Activated CD8-positive, alpha-beta memory T cell treated with anti-CD3 and anti-CD28 coated beads, Interleukin-2, amount 50 U/mL, for 24 hours (primary cell): ENCODE results near the gene LEFTY2.
"Not testable (repeated sequence)": the region's sequence is repeated elsewhere in the genome, so short reads cannot be mapped to it uniquely, and the experiment has no call there.

ENCODE experiments used
- DNase-seq: peaks from one replicate; pipeline ENCODE4 v3.0.0-alpha.2; 2020; ENCODE audit errors: extremely low read depth

Gene LEFTY2

GRCh38 chr1:225941187-225941941 lies at the start of gene LEFTY2:
TSS of gene LEFTY2 (minus strand) at chr1:225941220. CDS start at chr1:225941140, 80 bp downstream.
- DNase-seq = no peak

- DNase-seq = no peak
Observed at GRCh38 chr1:225987491-225988316, 46.7 kb upstream of the LEFTY2 start.

DNA sequence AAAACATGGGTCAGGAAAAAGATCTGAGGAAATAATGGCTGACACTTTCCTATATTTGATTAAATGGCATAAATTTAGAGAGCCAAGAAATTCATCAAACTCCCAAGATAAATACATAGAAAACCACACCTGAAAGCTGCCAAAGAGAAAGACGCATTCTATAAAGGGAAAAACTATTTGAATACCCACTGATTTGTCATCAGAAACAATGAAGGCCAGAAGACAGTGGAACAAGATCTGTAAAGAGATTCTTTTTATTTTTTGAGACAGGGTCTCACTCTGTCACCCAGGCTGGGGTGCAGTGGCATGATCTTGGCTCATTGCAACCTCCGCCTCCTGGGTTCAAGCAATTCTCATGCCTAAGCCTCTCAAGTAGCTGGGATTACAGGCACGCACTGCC lies 40.7 kb upstream of the LEFTY2 start:
- no peak for DNase-seq

DNA sequence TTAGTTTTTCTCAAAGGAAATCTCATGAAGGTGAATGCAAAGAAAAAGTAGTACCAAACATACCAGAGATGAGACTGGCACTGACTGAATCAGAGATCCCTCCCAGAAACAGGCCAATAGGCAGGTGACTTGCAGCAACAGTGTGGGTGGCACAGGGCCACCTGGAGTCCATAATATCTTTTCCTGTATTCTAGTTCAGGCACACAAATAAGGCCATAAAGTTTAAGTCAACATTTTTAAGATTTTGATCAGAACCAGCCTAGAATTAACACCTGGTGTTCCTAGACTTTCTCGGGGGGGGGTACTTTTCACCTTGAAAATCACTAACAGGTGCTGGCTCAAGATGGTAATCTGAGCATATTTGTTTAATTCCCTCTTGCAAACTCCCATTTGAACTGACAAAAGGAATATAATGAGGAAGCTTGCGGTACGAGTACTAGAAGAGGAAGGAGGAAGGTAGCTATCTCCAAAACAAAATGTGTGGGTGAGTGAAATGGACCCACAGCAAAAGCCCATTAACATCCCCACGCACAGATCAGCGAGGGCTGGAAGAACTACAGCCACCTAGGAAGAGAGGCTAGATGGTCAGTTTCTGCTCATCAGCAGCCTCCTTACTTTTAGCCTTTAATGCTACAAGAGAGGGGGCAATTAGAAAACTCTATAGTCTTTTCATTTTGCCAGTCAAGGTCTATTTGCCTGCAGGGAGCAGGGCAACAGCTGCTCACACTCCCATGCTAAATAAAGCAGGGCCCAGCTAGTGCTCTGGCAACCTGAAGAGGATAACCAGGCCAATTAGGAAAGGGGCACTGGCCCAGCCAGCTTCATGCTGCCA lies 39.2 kb upstream of the LEFTY2 start:
- DNase-seq = no peak

DNA sequence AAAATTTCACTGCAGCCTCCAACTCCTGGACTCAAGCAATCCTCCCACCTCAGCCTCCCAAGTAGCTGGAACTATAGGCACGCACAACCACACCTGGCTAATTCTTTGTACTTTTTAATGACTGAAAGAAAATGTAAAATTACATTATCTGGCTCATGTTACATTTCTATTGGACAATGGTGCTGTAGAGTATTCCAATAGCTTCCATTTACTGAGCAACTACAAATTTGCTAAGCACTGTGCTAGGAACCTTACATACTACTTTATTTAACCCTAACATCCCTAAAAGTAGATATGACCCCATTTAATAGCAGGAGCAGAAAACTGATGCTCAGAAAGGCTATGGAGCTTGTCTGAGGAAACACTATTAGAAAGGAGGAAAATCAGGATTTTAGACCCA lies 38.4 kb upstream of the LEFTY2 start:
- DNase-seq = no peak

DNA sequence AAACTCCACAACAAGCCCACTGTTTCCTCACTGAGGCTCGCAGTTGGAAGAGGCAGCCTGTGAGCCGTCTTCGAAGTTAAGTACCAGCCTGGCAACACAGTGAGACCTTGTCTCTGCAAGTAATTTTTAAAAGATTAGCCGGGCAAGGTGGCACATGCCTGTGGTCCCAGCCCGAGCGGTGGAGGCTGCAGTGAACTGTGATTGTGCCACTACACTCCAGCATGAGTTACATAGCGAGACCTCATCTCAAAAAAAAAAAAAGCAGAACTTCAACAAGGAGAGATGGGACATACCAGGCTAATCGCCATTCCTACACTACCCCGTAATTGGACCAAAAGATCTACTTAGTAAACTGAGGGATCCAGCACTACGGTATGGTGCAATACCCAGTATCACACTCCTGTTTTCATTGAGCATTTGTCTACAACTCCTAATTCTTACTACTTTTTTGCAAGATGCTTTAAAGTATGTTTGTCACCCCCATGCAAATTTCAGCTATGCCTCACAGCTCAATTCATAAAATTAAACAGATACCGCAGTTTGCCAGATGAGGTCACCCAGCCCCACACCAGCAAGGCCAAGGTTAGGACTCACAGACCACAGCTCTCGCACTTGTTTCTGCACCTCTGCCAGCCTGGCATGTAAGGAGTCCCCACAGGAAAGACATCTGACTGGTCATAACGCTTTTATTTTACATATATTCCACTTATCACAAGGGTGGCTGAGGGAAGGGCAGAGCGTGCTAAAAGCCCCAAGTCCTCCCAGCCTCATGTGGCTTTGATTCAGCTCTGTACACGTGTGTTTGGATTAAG lies 37.1 kb upstream of the LEFTY2 start:
- no peak for DNase-seq

DNA sequence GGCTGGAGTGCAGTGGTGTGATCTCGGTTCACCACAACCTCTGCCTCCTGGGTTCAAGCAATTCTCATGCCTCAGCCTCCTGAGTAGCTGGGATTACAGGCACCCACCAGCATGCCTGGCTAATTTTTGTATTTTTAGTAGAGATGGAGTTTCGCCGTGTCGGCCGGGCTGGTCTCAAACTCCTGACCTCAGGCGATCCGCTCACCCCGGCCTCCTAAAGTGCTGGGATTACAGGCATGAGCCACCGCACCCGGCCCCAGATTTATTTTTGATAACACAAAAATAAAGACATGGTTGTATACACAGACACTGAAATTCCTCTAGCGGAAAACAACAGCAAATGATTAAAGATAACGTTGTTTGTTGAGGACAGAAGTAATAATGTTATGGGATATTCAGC lies 34.1 kb upstream of the LEFTY2 start:
- not testable (repeated sequence) for DNase-seq

- DNase-seq = no peak
Observed at GRCh38 chr1:225974454-225974853, 33.4 kb upstream of the LEFTY2 start.

GRCh38 chr1:225973158-225973557 lies 32.1 kb upstream of the LEFTY2 start:
- DNase-seq = no peak

- no peak for DNase-seq
Observed at GRCh38 chr1:225972344-225973152, 31.5 kb upstream of the LEFTY2 start.

DNA sequence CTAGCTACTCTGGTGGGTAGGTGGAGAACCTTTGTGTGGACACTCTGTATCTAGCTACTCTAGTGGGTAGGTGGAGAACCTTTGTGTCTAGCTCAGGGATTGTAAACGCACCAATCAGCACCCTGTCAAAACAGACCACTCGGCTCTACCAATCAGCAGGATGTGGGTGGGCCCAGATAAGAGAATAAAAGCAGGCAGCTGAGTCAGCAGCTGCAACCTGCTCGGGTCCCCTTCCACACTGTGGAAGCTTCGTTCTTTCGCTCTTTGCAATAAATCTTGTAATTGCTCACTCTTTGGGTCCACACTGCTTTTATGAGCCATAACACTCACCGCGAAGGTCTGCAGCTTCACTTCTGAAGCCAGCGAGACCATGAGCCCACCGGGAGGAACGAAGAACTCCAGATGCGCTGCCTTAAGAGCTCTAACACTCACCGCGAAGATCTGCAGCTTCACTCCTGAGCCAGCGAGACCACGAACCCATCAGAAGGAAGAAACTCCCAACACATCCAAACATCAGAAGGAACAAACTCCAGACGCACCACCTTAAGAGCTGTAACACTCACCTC lies 29.7 kb upstream of the LEFTY2 start:
- not testable (repeated sequence) for DNase-seq

DNA sequence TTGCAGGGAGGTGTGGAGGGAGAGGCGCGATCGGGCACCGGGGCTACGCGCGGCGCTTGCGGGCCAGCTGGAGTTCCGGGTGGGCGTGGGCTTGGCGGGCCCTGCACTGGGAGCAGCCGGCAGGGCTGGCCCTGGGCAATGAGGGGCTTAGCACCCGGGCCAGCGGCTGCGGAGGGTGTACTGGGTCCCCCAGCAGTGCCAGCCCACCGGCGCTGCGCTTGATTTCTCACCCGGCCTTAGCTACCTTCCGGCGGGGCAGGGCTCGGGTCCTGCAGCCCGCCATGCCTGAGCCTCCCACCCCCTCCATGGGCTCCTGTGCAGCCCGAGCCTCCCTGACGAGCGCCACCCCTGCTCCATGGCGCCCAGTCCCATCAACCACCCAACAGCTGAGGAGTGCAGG lies 28.7 kb upstream of the LEFTY2 start:
- DNase-seq = not testable (repeated sequence)

DNA sequence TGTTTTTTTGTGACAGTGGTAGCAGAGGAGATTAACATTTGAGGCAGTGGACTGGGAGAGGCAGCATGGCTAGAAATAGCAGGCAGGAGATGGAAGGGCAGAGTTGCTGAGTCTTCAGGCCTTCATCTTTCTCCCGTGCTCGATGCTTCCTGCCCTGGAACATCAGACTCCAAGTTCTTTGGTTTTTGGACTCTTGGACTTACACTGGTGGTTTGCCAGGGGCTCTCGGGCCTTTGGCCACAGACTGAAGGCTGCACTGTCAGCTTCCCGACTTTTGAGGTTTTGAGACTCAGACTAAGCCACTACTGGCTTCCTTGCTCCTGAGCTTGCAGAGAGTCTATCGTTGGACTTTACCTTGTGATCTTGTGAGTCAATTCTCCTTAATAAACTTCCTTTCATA lies 24.2 kb upstream of the LEFTY2 start:
- DNase-seq = no peak

- no peak for DNase-seq
Observed at GRCh38 chr1:225963735-225964530, 22.9 kb upstream of the LEFTY2 start.

GRCh38 chr1:225962440-225962975 lies 21.5 kb upstream of the LEFTY2 start:
- peak; percentile 18 for DNase-seq

GRCh38 chr1:225961659-225962439 lies 20.8 kb upstream of the LEFTY2 start:
- no peak for DNase-seq

GRCh38 chr1:225958041-225958440 lies 17.0 kb upstream of the LEFTY2 start:
- no peak for DNase-seq

GRCh38 chr1:225954753-225955152 lies 13.7 kb upstream of the LEFTY2 start:
- no peak for DNase-seq
